ENCODE results near the gene IPO5.
A peak's percentile ranks its signal among the peaks of the same experiment; 100 is the strongest.

Gene IPO5

GRCh38 chr13:98014766-98015165, 61.3 kb downstream of the IPO5 start:
- TF ChIP-seq CTCF (IDR thresholded peaks at IDR 0.05; ENCODE audit: low read depth, low read length) = no peak

GRCh38 chr13:98018293-98018692, 64.8 kb downstream of the IPO5 start:
- no peak for DNase-seq (ENCODE audit: extremely low read depth, low read depth)
- no peak for TF ChIP-seq CTCF (IDR thresholded peaks at IDR 0.05; ENCODE audit: low read depth, low read length)

More at GRCh38 chr13:98014766-98015165, 61.3 kb downstream of the IPO5 start:
- peak; percentile 28 for DNase-seq (ENCODE audit: extremely low read depth, low read depth)

- TF ChIP-seq CTCF (IDR thresholded peaks at IDR 0.05; ENCODE audit: low read depth, low read length) = no peak
- no peak for DNase-seq (ENCODE audit: extremely low read depth, low read depth)
Observed at GRCh38 chr13:98019186-98019585, 65.7 kb downstream of the IPO5 start.

- DNase-seq (ENCODE audit: extremely low read depth, low read depth) = no peak
- TF ChIP-seq CTCF (IDR thresholded peaks at IDR 0.05; ENCODE audit: low read depth, low read length) = no peak
Observed at GRCh38 chr13:98020271-98020670, 66.8 kb downstream of the IPO5 start.

- no peak for TF ChIP-seq CTCF (IDR thresholded peaks at IDR 0.05; ENCODE audit: low read depth, low read length)
- peak; percentile 5 for DNase-seq (ENCODE audit: extremely low read depth, low read depth)
Observed at GRCh38 chr13:98022210-98022609, 68.7 kb downstream of the IPO5 start.

GRCh38 chr13:98025480-98026025, 72.1 kb downstream of the IPO5 start:
- no peak for TF ChIP-seq CTCF (IDR thresholded peaks at IDR 0.05; ENCODE audit: low read depth, low read length)
- DNase-seq (ENCODE audit: extremely low read depth, low read depth) = no peak

- no peak for DNase-seq (ENCODE audit: extremely low read depth, low read depth)
- no peak for TF ChIP-seq CTCF (IDR thresholded peaks at IDR 0.05; ENCODE audit: low read depth, low read length)
Observed at GRCh38 chr13:98026457-98026857, 73.0 kb downstream of the IPO5 start.
